ENCODE data around the gene RERG.
"Not testable (repeated sequence)": the region's sequence is repeated elsewhere in the genome, so short reads cannot be mapped to it uniquely, and the experiment has no call there.

RERG gene

DNA sequence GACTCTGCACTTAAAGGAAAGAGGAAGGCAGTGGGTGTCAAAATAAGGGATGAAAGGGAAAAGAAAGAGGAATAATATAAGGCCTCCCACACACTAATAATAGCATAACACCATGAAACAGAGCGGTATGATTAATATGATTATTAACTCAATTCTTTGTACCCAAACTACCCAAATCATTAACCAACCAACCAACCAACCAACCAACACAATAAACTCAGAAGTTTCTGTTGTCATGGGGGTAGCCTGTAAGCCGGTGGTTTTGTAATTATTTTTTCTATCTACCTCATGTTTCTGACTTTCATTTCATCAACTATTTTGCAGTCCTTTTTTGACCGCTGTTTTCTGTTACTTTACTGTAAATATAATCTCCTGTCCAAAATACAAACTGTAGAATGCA is 105.8 kb downstream of the RERG start:
- no peak for DNase-seq
- H3K36me3 ChIP-seq, result no peaks in the 10 kb centered on the region
- no peak overlapping the region for H3K4me3 ChIP-seq (ENCODE audit: low read depth, low read length)
- H3K27ac ChIP-seq, result no peak overlapping the region
- H3K27me3 ChIP-seq (ENCODE audit: insufficient read depth, low read depth, severe bottlenecking), result no peaks in the 10 kb centered on the region
- no peaks in the 10 kb centered on the region for H3K9me3 ChIP-seq (ENCODE audit: severe bottlenecking)
- TF ChIP-seq, protein P1, sequence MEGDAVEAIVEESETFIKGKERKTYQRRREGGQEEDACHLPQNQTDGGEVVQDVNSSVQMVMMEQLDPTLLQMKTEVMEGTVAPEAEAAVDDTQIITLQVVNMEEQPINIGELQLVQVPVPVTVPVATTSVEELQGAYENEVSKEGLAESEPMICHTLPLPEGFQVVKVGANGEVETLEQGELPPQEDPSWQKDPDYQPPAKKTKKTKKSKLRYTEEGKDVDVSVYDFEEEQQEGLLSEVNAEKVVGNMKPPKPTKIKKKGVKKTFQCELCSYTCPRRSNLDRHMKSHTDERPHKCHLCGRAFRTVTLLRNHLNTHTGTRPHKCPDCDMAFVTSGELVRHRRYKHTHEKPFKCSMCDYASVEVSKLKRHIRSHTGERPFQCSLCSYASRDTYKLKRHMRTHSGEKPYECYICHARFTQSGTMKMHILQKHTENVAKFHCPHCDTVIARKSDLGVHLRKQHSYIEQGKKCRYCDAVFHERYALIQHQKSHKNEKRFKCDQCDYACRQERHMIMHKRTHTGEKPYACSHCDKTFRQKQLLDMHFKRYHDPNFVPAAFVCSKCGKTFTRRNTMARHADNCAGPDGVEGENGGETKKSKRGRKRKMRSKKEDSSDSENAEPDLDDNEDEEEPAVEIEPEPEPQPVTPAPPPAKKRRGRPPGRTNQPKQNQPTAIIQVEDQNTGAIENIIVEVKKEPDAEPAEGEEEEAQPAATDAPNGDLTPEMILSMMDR (IDR thresholded peaks at IDR 0.05; ENCODE audit: low read depth, low read length), result no peak

DNA sequence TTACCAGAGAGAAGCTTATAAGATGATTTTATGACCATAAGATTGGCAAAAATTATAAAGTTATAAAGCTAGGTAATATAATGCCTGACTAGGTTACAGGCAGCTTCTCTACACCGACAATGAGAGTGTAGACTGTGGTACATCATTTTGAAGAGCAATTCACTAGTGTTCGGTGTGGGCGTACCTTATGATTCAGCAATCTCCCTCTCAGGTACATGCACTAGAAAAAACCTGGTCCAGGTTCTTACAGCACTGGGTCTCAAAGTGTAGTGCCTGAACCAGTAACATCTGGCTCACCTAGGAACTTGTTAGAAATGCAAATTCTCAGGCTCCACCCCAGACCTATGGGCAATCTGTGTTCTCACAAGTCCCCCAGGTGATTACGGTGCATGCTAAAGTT is 106.7 kb downstream of the RERG start:
- no peak for DNase-seq
- H3K4me3 ChIP-seq (ENCODE audit: low read depth, low read length), result no peak overlapping the region
- no peak overlapping the region for H3K27ac ChIP-seq
- TF ChIP-seq, protein P1 (IDR thresholded peaks at IDR 0.05; ENCODE audit: low read depth, low read length), result no peak
- no peaks in the 10 kb centered on the region for H3K27me3 ChIP-seq (ENCODE audit: insufficient read depth, low read depth, severe bottlenecking)
- H3K36me3 ChIP-seq, result no peaks in the 10 kb centered on the region; the same call in 1 of the 2 replicates
- no peaks in the 10 kb centered on the region for H3K9me3 ChIP-seq (ENCODE audit: severe bottlenecking)

DNA sequence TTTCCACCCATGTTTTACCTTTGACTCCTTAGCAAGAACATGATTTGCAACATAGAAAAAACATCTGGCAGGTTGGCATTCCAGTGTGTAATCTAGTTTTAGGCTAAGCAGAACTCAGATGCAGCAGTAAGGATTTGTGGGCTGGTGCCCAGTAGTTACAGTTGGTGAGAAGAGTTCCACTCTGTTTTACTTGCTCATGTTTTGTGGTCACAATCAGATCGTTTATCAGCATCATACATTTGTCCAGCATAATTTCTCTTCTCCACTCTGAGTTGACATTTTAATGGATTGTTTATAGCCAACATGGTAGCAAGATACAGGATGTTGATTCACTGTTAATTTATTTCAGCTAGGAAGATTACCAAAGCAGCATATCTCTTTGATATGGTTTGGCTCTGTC is 128.4 kb downstream of the RERG start:
- no peak overlapping the region for H3K4me3 ChIP-seq (ENCODE audit: low read depth, low read length)
- no peak for DNase-seq
- no peaks in the 10 kb centered on the region for H3K36me3 ChIP-seq
- H3K9me3 ChIP-seq (ENCODE audit: severe bottlenecking), result no peaks in the 10 kb centered on the region
- H3K27me3 ChIP-seq (ENCODE audit: insufficient read depth, low read depth, severe bottlenecking), result no peaks in the 10 kb centered on the region
- TF ChIP-seq, protein P1 (IDR thresholded peaks at IDR 0.05; ENCODE audit: low read depth, low read length), result no peak
- H3K27ac ChIP-seq, result no peak overlapping the region

DNA sequence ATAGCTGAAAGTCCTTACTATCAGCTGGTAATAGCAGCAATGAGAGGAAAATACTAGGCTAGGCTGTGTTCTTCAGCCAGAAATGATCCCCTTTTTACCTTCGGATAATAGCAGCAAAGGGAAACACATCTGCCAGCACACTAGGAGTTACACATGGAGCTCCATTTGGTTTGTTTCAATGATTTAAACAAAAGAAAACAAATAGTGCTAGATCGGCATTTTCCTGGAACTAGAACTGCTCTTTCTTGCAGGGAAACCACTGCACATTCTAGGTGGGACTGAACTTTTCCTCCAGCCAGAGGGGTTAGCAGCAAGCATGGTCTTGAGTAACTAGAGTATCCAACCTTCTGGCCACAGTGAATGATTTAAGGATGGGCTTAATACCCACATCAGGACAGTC is 130.8 kb downstream of the RERG start:
- Histone ChIP-seq H3K27me3 (ENCODE audit: insufficient read depth, low read depth, severe bottlenecking) (no peaks in the 10 kb centered on the region), H3K4me3 (ENCODE audit: low read depth, low read length) (no peak overlapping the region)

DNA sequence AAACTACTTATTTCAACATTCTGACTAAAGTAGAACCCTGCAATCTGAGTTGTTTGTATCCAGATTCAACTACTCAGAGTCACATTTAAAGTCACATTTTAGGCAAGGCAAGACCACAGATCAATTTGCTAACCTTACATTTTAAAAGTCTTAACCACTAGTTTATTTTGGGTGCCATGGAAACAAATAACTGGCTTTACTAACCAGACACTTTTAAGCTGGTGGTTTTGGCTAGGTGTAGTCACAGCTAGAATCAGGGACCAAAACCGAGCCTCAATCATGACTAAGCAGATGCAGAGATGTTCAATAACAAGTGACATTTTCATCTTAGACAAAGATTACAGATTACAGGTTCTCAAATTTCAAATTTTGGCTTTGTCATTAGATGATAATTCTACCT is 133.1 kb downstream of the RERG start:
- Histone ChIP-seq H3K27ac (no peak overlapping the region), H3K27me3 (ENCODE audit: insufficient read depth, low read depth, severe bottlenecking) (no peaks in the 10 kb centered on the region), H3K4me3 (ENCODE audit: low read depth, low read length) (no peak overlapping the region), H3K9me3 (ENCODE audit: severe bottlenecking) (no peaks in the 10 kb centered on the region), H3K36me3 (no peaks in the 10 kb centered on the region)
- no peak for DNase-seq
- TF ChIP-seq, protein P1 (IDR thresholded peaks at IDR 0.05; ENCODE audit: low read depth, low read length), result no peak

More for the DNA sequence above, 130.8 kb downstream of the RERG start:
- no peak overlapping the region for H3K27ac ChIP-seq
- H3K9me3 ChIP-seq (ENCODE audit: severe bottlenecking), result no peaks in the 10 kb centered on the region
- no peaks in the 10 kb centered on the region for H3K36me3 ChIP-seq
- no peak for DNase-seq
- TF ChIP-seq, protein P1 (IDR thresholded peaks at IDR 0.05; ENCODE audit: low read depth, low read length), result no peak

DNA sequence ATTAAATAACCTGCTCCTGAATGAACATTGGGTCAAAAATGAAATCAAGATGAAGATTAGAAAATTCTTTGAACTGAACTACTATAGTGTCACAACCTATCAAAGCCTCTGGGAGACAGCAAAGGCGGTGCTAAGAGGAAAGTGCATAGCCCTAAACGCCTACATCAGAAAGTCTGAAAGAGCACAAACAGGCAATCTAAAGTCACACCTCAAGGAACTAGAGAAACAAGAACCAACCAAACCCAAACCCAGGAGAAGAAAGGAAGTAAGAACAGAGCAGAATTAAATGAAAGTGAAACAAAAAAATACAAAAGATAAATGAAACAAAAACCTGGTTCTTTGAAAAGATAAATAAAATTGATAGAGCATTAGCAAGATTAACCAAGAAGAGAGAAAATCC is 143.5 kb downstream of the RERG start:
- H3K9me3 ChIP-seq (ENCODE audit: severe bottlenecking); H3K27me3 ChIP-seq (ENCODE audit: insufficient read depth, low read depth, severe bottlenecking); DNase-seq; H3K4me3 ChIP-seq (ENCODE audit: low read depth, low read length); H3K36me3 ChIP-seq; H3K27ac ChIP-seq: not testable (repeated sequence)

Data from WERI-Rb-1 (cell line).